ENCODE data around the gene SLC17A4. TPM values are rescaled to one million over a fixed set of nuclear protein-coding genes. Genes with fewer than 3 reads are reported as not detected.

SLC17A4 gene
- total RNA-seq (2022; extraction: Qiagen RNA extraction) = not detected in 5 replicates

GRCh38 chr6:25754535-25754934 lies at the start of gene SLC17A4:
TSS of gene SLC17A4 (plus strand) at chr6:25754742. CDS start at chr6:25761963, 7,221 bp downstream.

Other genes starting within 250 kb of the SLC17A4 start
- gene SCGN, start 102.5 kb upstream of the SLC17A4 start, total RNA-seq (2022; extraction: Qiagen RNA extraction) = 0.14 to 0.34 TPM (median 0.21 TPM) in 5 replicates
- gene SLC17A1, start 77.3 kb downstream of the SLC17A4 start, total RNA-seq (2022; extraction: Qiagen RNA extraction) = 0.10 TPM in 1 of 5 replicates, not detected in the others
- gene SLC17A3, start 119.5 kb downstream of the SLC17A4 start, total RNA-seq (2022; extraction: Qiagen RNA extraction) = 0.86 to 1.2 TPM (median 0.99 TPM) in 5 replicates
- not detected in 5 replicates for gene SLC17A2, start 175.9 kb downstream of the SLC17A4 start, total RNA-seq (2022; extraction: Qiagen RNA extraction)
- 1.7 to 1.9 TPM (median 1.7 TPM) in 5 replicates for gene TRIM38, start 208.1 kb downstream of the SLC17A4 start, total RNA-seq (2022; extraction: Qiagen RNA extraction)

All from A549 treated with CORT108297 at 1 μM for 4 hours (cell line).